K562 treated with DMSO at 1 percent for 12 hours (cell line): ENCODE results near the gene RPS5. TPM values are rescaled to one million over a fixed set of nuclear protein-coding genes. Genes with fewer than 3 reads are reported as not detected.

Source experiments
- total RNA-seq: library from RNA; unstranded; fragments of 300-600 nt; gene quantifications from 2 replicates; pipeline ENCODE4 v1.2.3, GENCODE V29; 2022; ENCODE audit not compliant: insufficient read depth

Gene RPS5
- 4,498 and 7,272 TPM in 2 replicates for total RNA-seq

DNA sequence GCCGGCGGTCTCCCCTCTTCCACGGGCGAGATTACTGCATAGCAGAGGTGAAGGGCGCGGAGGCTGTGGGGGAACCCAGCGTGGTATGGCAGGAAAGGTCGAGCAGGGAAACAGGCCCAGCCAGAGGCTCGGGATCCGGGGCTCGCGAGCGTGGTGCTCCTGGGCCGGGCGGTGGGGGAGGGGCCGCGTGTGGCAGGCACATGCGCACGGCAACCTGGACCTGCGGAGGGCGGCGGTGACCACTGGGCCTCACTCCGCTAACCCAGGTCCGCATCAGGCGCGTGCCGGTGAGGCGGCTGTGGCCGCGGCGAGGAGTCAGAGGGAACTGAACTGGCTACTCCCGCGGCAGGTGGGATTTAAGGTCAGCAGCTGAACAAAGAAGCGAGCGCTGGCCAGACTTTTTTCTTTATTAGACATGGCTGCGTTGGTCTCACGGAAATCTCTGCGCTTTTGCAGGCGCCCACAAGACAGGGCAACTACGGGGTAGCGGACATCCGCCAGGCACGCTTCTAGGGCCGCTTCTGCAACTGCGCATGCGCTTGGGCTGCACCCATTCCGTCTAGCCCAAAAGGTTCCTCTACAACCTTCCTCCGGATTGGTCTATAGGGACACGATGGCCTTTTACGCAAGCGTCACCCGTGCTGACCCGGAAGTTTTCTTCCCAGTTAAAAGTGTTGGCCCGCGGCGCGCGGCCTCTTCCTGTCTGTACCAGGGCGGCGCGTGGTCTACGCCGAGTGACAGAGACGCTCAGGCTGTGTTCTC, at the start of gene RPS5:
RPS5 (plus strand) TSS at position 694 of the 762 bp plus-strand sequence. CDS start 869 bp downstream, outside the sequence.

GRCh38 chr19:58352760-58353671, 34.1 kb upstream of the RPS5 start, which contains the start of gene A1BG:
Gene A1BG, minus strand, starts transcription at chr19:58353492. Its CDS starts 55 bp downstream, at chr19:58353437.

DNA sequence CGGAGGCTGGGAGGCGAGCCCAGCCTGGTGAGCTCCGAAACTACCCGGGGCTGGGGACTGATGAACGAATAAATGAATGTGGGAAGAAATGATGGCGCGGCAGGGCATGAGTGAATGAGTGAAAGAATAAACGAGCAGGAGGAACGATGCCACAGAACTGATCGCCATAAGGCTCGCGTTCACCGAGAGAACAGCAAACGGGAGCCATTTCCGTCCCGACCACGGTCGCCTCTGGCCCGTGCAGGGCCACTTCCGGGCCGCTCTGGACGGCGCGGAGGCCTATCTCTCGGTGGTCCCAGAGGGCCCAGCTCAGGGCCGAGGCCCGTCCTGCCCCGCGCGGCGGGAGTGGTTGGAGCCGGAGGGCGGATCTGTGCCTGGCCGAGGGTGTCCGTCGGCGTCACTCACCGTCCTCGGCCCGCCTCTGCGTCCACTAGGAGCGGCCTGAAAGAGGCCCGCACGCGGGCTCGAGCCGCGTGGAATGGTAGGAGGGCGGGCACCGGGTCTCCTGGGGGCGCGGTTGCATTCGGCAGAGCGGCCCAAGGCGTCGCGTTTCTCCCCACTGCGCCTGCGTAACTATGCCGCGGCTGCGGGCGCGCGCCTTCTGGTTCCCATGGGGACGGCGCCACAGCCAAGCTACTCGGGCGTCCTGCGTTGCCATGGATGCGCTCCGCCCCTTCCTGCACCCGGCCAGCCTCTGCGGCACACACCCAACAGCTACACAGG, 24.6 kb upstream of the RPS5 start, which contains the start of gene ZNF497:
ZNF497 (minus strand) TSS at position 480 of the 723 bp plus-strand sequence. CDS start 5,116 bp downstream, outside the sequence.

DNA sequence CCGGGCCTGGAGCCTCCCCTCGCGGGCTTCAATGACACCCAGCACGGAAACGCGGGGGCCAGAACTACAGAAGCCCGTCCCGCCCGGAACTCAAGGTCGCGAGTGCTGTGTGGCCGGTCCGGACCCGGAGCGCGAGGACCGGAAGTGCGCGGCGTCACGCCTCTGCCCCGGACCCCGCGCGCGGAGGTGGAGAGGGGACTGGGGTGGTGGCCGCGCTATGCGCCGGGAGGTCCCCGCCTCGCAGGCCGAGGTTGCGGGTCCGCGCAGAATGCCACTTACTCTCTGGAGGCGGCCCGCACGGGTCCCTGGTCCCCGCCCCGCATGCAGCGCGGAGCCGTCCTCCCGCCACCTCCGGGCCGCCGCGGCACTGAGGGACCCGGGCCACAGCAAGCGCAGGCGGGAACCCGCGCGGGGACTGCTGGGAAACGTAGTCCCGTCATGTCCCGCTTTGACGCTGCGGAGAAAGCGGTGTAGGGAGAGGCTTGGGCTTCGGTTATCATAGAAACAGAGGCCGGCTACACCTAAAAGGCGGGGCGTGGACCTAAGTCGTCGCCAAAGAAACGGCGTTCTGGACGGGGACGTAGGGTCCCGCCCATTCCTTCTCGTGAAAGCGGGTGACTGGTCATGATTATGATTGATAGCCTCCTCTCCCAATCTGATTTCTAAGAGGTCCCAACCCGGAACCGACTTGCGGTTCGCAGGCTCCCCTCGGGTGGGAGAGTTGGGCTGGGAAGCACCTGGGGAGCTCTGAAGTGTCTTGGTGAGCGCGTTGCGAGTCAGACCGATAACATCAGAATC, 6.2 kb upstream of the RPS5 start, which contains the start of gene ZNF837:
ZNF837 (minus strand) TSS at position 369 of the 798 bp plus-strand sequence. CDS start 11,698 bp downstream, outside the sequence.

DNA sequence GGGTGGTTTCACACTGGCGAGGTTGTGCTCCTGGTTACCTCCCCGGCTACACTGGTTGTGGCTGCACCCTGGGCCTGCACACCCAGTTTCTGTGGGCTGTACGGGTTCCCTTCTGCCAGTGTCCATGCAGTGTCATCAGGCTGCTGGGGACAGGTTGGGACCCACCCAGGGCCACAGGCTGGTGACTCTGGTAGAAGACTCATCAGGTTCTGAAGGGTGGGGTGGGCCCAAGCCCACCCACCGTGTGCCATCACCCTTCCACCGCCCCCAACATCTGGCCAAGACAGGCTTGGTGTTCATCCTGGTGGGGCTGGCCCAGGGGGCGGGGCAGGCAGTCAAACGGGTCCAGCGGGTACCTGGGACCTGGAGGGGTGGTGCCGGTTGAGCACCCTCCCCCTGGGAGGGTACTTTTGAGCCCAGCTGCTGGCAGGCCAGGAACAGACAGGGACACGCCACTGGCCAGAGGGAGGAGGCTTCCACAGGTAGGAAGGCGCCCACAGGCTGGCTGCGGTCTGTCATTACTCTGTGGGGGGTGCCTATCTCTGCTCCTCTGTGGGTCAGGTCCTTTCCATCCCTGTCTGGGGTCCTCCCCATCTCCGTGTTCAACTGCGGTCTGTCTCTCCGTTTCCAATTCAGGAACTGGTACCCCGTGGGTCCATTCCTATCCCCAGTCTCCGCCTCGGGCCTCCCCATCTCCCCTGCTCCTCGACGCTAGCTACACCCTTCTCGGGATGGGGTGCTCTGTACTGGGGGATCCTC, 8.3 kb downstream of the RPS5 start, which contains the start of gene RNF225:
RNF225 (plus strand) TSS at position 437 of the 759 bp plus-strand sequence. CDS start 434 bp downstream, outside the sequence.

GRCh38 chr19:58408152-58409009, 21.3 kb downstream of the RPS5 start, which contains the start of gene ZNF584:
Gene ZNF584, plus strand, starts transcription at chr19:58408649. Its CDS starts 499 bp downstream, at chr19:58409148.

DNA sequence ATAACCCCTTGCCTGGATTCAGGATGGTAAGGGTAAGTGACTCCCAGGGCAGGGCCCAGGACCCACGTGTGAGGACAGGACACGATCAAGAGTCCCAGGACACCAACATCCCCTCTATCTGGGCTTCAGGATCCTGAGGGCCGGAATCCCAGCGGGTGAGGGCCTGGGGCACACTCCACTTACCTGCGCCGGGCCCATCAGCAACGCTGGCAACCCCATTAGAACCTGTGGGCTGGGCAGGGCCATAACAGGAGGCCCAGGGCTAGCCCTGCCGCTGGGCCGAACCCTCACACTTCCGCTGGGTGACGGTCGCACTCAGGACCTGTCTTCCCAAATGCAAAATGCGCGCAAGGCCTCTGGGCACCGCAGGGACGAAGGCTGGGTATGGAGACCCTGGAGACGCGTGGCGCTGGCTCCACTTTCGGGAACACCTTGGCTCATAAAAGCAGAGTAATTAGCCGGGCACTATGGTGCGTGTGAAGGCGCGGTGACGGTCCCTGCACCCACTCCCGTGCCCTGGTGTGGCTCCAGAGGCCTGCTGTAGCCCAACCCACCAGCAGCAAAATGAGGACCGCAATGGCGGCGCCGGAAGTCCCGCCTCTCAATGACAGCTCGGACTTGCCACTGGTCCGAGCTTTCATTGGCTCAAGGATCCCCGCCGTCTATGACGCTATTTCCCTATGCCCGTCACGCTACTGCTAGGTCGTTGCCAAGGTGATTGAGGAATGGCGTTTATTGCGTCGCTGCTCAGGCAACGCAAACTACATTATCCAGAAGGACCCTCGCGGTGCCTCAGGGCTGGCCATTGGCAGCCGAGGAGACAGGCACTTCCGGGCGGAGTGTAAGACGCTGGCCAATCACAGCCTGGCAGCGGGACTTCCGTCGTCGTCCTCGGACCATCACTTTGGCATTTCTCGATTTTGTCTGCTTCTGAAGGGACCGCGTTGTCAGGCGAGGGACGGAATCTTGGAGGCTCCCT, 52.8 kb downstream of the RPS5 start, which contains the start of gene ZNF132:
ZNF132 (minus strand) TSS at position 578 of the 979 bp plus-strand sequence; CDS start at position 246, 332 bp downstream.

Other genes starting within 250 kb of the RPS5 start
- 2.2 and 2.6 TPM in 2 replicates for gene ZNF329, start 236.5 kb upstream of the RPS5 start, total RNA-seq
- 19.6 and 41.4 TPM in 2 replicates for gene ZNF274, start 204.2 kb upstream of the RPS5 start, total RNA-seq
- 19.2 and 86.8 TPM in 2 replicates for gene ZNF544, start 158.4 kb upstream of the RPS5 start, total RNA-seq
- 1.1 and 2.3 TPM in 2 replicates for gene ZNF8, start 108.3 kb upstream of the RPS5 start, total RNA-seq
- 88.3 and 106 TPM in 2 replicates for gene ERVK3-1, start 81.9 kb upstream of the RPS5 start, total RNA-seq
- 1.4 and 3.5 TPM in 2 replicates for gene ZSCAN22, start 60.3 kb upstream of the RPS5 start, total RNA-seq
- 45.3 and 79.2 TPM in 2 replicates for gene A1BG, start 33.8 kb upstream of the RPS5 start, total RNA-seq
- gene ZNF497, start 24.5 kb upstream of the RPS5 start, total RNA-seq = 2.4 and 4.5 TPM in 2 replicates
- 3.3 and 3.6 TPM in 2 replicates for gene ZNF837, start 6.2 kb upstream of the RPS5 start, total RNA-seq
- gene RNF225, start 8.4 kb downstream of the RPS5 start, total RNA-seq = not detected in 2 replicates
- 7.4 and 21.7 TPM in 2 replicates for gene ZNF584, start 21.4 kb downstream of the RPS5 start, total RNA-seq
- gene ZNF132, start 52.9 kb downstream of the RPS5 start, total RNA-seq = 0.32 and 0.47 TPM in 2 replicates
- 1.8 and 5.1 TPM in 2 replicates for gene ZNF324B, start 64.4 kb downstream of the RPS5 start, total RNA-seq
- gene ZNF324, start 79.8 kb downstream of the RPS5 start, total RNA-seq = 8.4 and 11.7 TPM in 2 replicates
- gene ZNF446, start 89.1 kb downstream of the RPS5 start, total RNA-seq = 8.1 and 13.6 TPM in 2 replicates
- 20.0 and 25.4 TPM in 2 replicates for gene SLC27A5, start 124.7 kb downstream of the RPS5 start, total RNA-seq
- 11.0 and 15.4 TPM in 2 replicates for gene ZBTB45, start 132.5 kb downstream of the RPS5 start, total RNA-seq
- 666 and 733 TPM in 2 replicates for gene TRIM28, start 156.8 kb downstream of the RPS5 start, total RNA-seq
- gene CHMP2A, start 167.8 kb downstream of the RPS5 start, total RNA-seq = 148 and 177 TPM in 2 replicates
- gene UBE2M, start 171.3 kb downstream of the RPS5 start, total RNA-seq = 113 TPM in 2 replicates
- 9.7 and 16.9 TPM in 2 replicates for gene MZF1, start 186.1 kb downstream of the RPS5 start, total RNA-seq